ENCODE results near the gene PRRX2. TPM values are rescaled to one million over a fixed set of nuclear protein-coding genes. Genes with fewer than 3 reads are reported as not detected.

The PRRX2 gene
- polyA plus RNA-seq, 1 donor (not counting 4 experiments of a cell fraction or from before 2014, with no cell fraction given), result not detected

- FAIRE-seq, result no peak
Observed at GRCh38 chr9:129687391-129687790, 21.9 kb downstream of the PRRX2 start.

GRCh38 chr9:129688285-129689043 lies 23.0 kb downstream of the PRRX2 start:
- Histone ChIP-seq H3K27ac (ENCODE audit: control insufficient read depth, insufficient read depth, low read length) (no peak overlapping the region), H3K36me3 (ENCODE audit: control insufficient read depth in 2 of 2, extremely low read depth in 1 of 2, insufficient read depth in 2 of 2, low read length in 2 of 2) (no peaks in the 10 kb centered on the region), H3K9ac (ENCODE audit: control insufficient read depth, extremely low read depth, insufficient read depth, low read length) (no peak overlapping the region), H2AFZ (ENCODE audit: control insufficient read depth, low read length) (no peak overlapping the region), H3K79me2 (ENCODE audit: control insufficient read depth, insufficient read depth, low read length) (no peaks in the 10 kb centered on the region), H3K4me2 (ENCODE audit: control insufficient read depth, extremely low read depth, insufficient read depth, low read depth, low read length) (no peak overlapping the region), H3K9me3 (ENCODE audit: control insufficient read depth, low read depth, low read length) (no peaks in the 10 kb centered on the region), H3K27me3 (ENCODE audit: control insufficient read depth, extremely low read depth, insufficient read depth, low read length) (no peaks in the 10 kb centered on the region), H4K20me1 (ENCODE audit: control insufficient read depth, extremely low read depth, insufficient read depth, low read length) (peaks cover 2% of the 10 kb centered on the region), H3K4me3 (ENCODE audit: control insufficient read depth in 2 of 3, extremely low read depth in 1 of 3, insufficient read depth in 2 of 3, low read depth in 1 of 3, low read length in 3 of 3) (no peak overlapping the region), H3K9me1 (ENCODE audit: control insufficient read depth, extremely low read depth, insufficient read depth, low read length) (no peaks in the 10 kb centered on the region), H3K4me1 (ENCODE audit: control insufficient read depth, extremely low read depth, insufficient read depth, low read length) (peaks cover 10% of the 10 kb centered on the region)
- DNase-seq (ENCODE audit: low read depth, low spot score) (no peak), FAIRE-seq (no peak)
- dilution Hi-C loops (cut with MboI; ENCODE audit: extremely low pct_ligation_motif_present, low sequenced_read_pairs), result no loop called here
- TF ChIP-seq CTCF (optimal IDR thresholded peaks at IDR 0.05 in 1 of 3, IDR thresholded peaks at IDR 0.05 in 1 of 3, conservative IDR thresholded peaks at IDR 0.05 in 1 of 3; ENCODE audit: extremely low read depth in 1 of 3, insufficient read depth in 2 of 3, low read length in 3 of 3), result peak in 1 of 3 experiments; percentile 23
- TF ChIP-seq EZH2 (IDR thresholded peaks at IDR 0.05; ENCODE audit: low read length), result no peak

More at GRCh38 chr9:129687391-129687790, 21.9 kb downstream of the PRRX2 start:
- Histone ChIP-seq H3K4me2 (ENCODE audit: control insufficient read depth, extremely low read depth, insufficient read depth, low read depth, low read length) (no peak overlapping the region), H3K79me2 (ENCODE audit: control insufficient read depth, insufficient read depth, low read length) (no peaks in the 10 kb centered on the region), H3K27me3 (ENCODE audit: control insufficient read depth, extremely low read depth, insufficient read depth, low read length) (no peaks in the 10 kb centered on the region), H3K9me3 (ENCODE audit: control insufficient read depth, low read depth, low read length) (no peaks in the 10 kb centered on the region), H3K9me1 (ENCODE audit: control insufficient read depth, extremely low read depth, insufficient read depth, low read length) (no peaks in the 10 kb centered on the region), H3K4me1 (ENCODE audit: control insufficient read depth, extremely low read depth, insufficient read depth, low read length) (peaks cover 10% of the 10 kb centered on the region), H3K4me3 (ENCODE audit: control insufficient read depth in 2 of 3, extremely low read depth in 1 of 3, insufficient read depth in 2 of 3, low read depth in 1 of 3, low read length in 3 of 3) (no peak overlapping the region), H2AFZ (ENCODE audit: control insufficient read depth, low read length) (no peak overlapping the region), H4K20me1 (ENCODE audit: control insufficient read depth, extremely low read depth, insufficient read depth, low read length) (peaks cover 2% of the 10 kb centered on the region), H3K27ac (ENCODE audit: control insufficient read depth, insufficient read depth, low read length) (no peak overlapping the region), H3K36me3 (ENCODE audit: control insufficient read depth in 2 of 2, extremely low read depth in 1 of 2, insufficient read depth in 2 of 2, low read length in 2 of 2) (no peaks in the 10 kb centered on the region), H3K9ac (ENCODE audit: control insufficient read depth, extremely low read depth, insufficient read depth, low read length) (no peak overlapping the region)
- TF ChIP-seq EZH2 (IDR thresholded peaks at IDR 0.05; ENCODE audit: low read length) (no peak), CTCF (optimal IDR thresholded peaks at IDR 0.05 in 1 of 3, IDR thresholded peaks at IDR 0.05 in 1 of 3, conservative IDR thresholded peaks at IDR 0.05 in 1 of 3; ENCODE audit: extremely low read depth in 1 of 3, insufficient read depth in 2 of 3, low read length in 3 of 3) (no peak)
- peak; percentile 21 for DNase-seq (ENCODE audit: low read depth, low spot score)
- dilution Hi-C loops (cut with MboI; ENCODE audit: extremely low pct_ligation_motif_present, low sequenced_read_pairs), result no loop called here
